H1 (cell line): ENCODE data around the gene ST6GALNAC3. TPM values are rescaled to one million over a fixed set of nuclear protein-coding genes. Genes with fewer than 3 reads are reported as not detected.

Source experiments
- CTCF ChIA-PET: fragments of 300-600 bp; sonication (Branson Sonifier 250); formaldehyde crosslinking; loops from one replicate; lab custom pipeline; 2021; ENCODE audit not compliant: partially characterized antibody; lab: Charles Lee
- POLR2A ChIA-PET: fragments of 300-600 bp; sonication (Branson Sonifier 250); formaldehyde crosslinking; loops from one replicate; lab custom pipeline; 2021; ENCODE audit warnings: inconsistent platforms; ENCODE audit not compliant: partially characterized antibody; lab: Charles Lee
- DNase-seq, 2 experiments: peaks; one replicate each; pipeline versions ENCODE4 v3.0.0 to v3.0.0-alpha.2; 2010 to 2022; ENCODE audit warnings: low spot score in 2 of 2, low read depth in 1 of 2, mixed read lengths in 1 of 2
- FAIRE-seq: peaks from 2 replicates; lab custom pipeline; 2011; peaks lifted over from hg19 to GRCh38; lab: Jason Lieb, UNC
- H2AFZ ChIP-seq: 2 replicates; pipeline ENCODE4 v1.8.1; 2012; ENCODE audit warnings: low read length, inconsistent platforms
- H2AK5ac ChIP-seq: 2 replicates; pipeline ENCODE4 v1.6.1; 2013; ENCODE audit warnings: low read depth, low read length
- H2BK120ac ChIP-seq: replicated peaks from 2 replicates; pipeline ENCODE3; 2013; ENCODE audit warnings: low read depth, low read length, inconsistent platforms
- H2BK12ac ChIP-seq: 2 replicates; pipeline ENCODE4 v1.6.1; 2013; ENCODE audit warnings: low read depth, low read length
- H2BK15ac ChIP-seq: 2 replicates; pipeline ENCODE4 v1.6.1; 2013; ENCODE audit warnings: low read length
- H2BK20ac ChIP-seq: 2 replicates; pipeline ENCODE4 v1.6.1; 2013; ENCODE audit warnings: low read length
- H2BK5ac ChIP-seq: 2 replicates; pipeline ENCODE4 v1.6.1; 2013; ENCODE audit warnings: low read depth, low read length
- H3K14ac ChIP-seq: 2 replicates; pipeline ENCODE4 v1.6.1; 2013; ENCODE audit warnings: inconsistent platforms; ENCODE audit not compliant: insufficient read length
- H3K18ac ChIP-seq: 2 replicates; pipeline ENCODE4 v1.6.1; 2013; ENCODE audit warnings: low read length; ENCODE audit errors: extremely low read depth
- H3K23ac ChIP-seq: 2 replicates; pipeline ENCODE4 v1.6.1; 2013; ENCODE audit warnings: inconsistent platforms; ENCODE audit not compliant: insufficient read length
- H3K23me2 ChIP-seq: 2 replicates; pipeline ENCODE4 v1.6.1; 2013; ENCODE audit warnings: low read depth, low read length
- H3K27ac ChIP-seq: 2 replicates; pipeline ENCODE4 v1.6.1; 2011; ENCODE audit warnings: low read depth, low read length, inconsistent platforms
- H3K27me3 ChIP-seq, 4 experiments: replicated peaks in 1 of 4; 1 replicate in 1 of 4; 2 replicates in 3 of 4; pipeline versions ENCODE4 v1.6.1 to v1.8.1; 2011 to 2013; ENCODE audit warnings: low read length in 3 of 4, mild to moderate bottlenecking in 3 of 4, inconsistent platforms in 2 of 4, mixed read lengths in 2 of 4, moderate library complexity in 1 of 4; ENCODE audit not compliant: control insufficient read depth in 3 of 4, insufficient read depth in 3 of 4; ENCODE audit errors: extremely low read depth in 1 of 4
- H3K36me3 ChIP-seq, 4 experiments: 2 replicates each; pipeline versions ENCODE4 v1.6.1 to v1.8.1; 2011 to 2013; ENCODE audit warnings: mild to moderate bottlenecking in 4 of 4, low read length in 3 of 4, moderate library complexity in 2 of 4, control low read depth in 1 of 4, inconsistent platforms in 1 of 4; ENCODE audit not compliant: insufficient read depth in 4 of 4, control insufficient read depth in 2 of 4
- H3K4ac ChIP-seq: replicated peaks from 2 replicates; pipeline ENCODE3; 2013; ENCODE audit warnings: low read length, low read depth, mixed read lengths, inconsistent platforms; ENCODE audit not compliant: insufficient read length
- H3K4me1 ChIP-seq, 4 experiments: replicated peaks in 1 of 4; 1 replicate in 1 of 4; 2 replicates in 3 of 4; pipeline versions ENCODE4 v1.6.1 to v1.8.1; 2011 to 2013; ENCODE audit warnings: low read length in 3 of 4, inconsistent platforms in 2 of 4, mixed read lengths in 1 of 4; ENCODE audit not compliant: insufficient read depth in 4 of 4, control insufficient read depth in 3 of 4
- H3K4me2 ChIP-seq, 2 experiments: 2 replicates each; pipeline versions ENCODE4 v1.6.1 to v1.8.1; 2011 to 2013; ENCODE audit warnings: low read depth in 2 of 2, low read length in 2 of 2, control low read depth in 1 of 2, inconsistent platforms in 1 of 2, mild to moderate bottlenecking in 1 of 2; ENCODE audit not compliant: insufficient read depth in 1 of 2
- H3K4me3 ChIP-seq, 4 experiments: fragments of 200-600, 300-600 bp in 1 of 4; sonication (generic), shearing (Covaris generic), sonication (Bioruptor Twin) in 1 of 4; 2 replicates each; pipeline versions ENCODE4 v1.5.1 to v1.8.1; 2011 to 2016; ENCODE audit warnings: low read length in 4 of 4, low read depth in 3 of 4, control low read depth in 2 of 4, inconsistent platforms in 2 of 4, mild to moderate bottlenecking in 2 of 4, mixed read lengths in 1 of 4, moderate library complexity in 1 of 4; ENCODE audit not compliant: insufficient read depth in 2 of 4; ENCODE audit errors: extremely low read depth in 1 of 4
- H3K56ac ChIP-seq: replicated peaks from 2 replicates; pipeline ENCODE3; 2013; ENCODE audit warnings: low read depth, mild to moderate bottlenecking, mixed read lengths, low read length, inconsistent platforms; ENCODE audit not compliant: insufficient read length
- H3K79me1 ChIP-seq: 2 replicates; pipeline ENCODE4 v1.6.1; 2013; ENCODE audit warnings: low read depth, low read length, control low read depth
- H3K79me2 ChIP-seq, 2 experiments: 2 replicates each; pipeline versions ENCODE4 v1.6.1 to v1.8.1; 2012 to 2013; ENCODE audit warnings: low read length in 2 of 2, mild to moderate bottlenecking in 2 of 2, inconsistent platforms in 1 of 2; ENCODE audit not compliant: insufficient read depth in 2 of 2, control insufficient read depth in 1 of 2
- H3K9ac ChIP-seq, 4 experiments: replicated peaks in 1 of 4; 1 replicate in 1 of 4; 2 replicates in 3 of 4; pipeline versions ENCODE4 v1.6.1 to v1.8.1; 2011 to 2013; ENCODE audit warnings: low read depth in 3 of 4, low read length in 3 of 4, control low read depth in 2 of 4, mild to moderate bottlenecking in 2 of 4, moderate library complexity in 2 of 4, inconsistent platforms in 1 of 4; ENCODE audit errors: extremely low read depth in 1 of 4
- H3K9me3 ChIP-seq, 2 experiments: 2 replicates each; pipeline versions ENCODE4 v1.6.1 to v1.8.1; 2012 to 2013; ENCODE audit warnings: mild to moderate bottlenecking in 2 of 2, moderate library complexity in 2 of 2, control low read depth in 1 of 2, inconsistent platforms in 1 of 2, low read depth in 1 of 2, low read length in 1 of 2, mixed read lengths in 1 of 2; ENCODE audit not compliant: insufficient read depth in 2 of 2
- H4K20me1 ChIP-seq, 2 experiments: replicated peaks in 1 of 2; 2 replicates each; pipeline versions ENCODE3 to v1.8.1; 2011 to 2013; ENCODE audit warnings: inconsistent platforms in 2 of 2, low read length in 2 of 2, mild to moderate bottlenecking in 1 of 2; ENCODE audit not compliant: insufficient read depth in 2 of 2, control insufficient read depth in 1 of 2
- H4K5ac ChIP-seq: 2 replicates; pipeline ENCODE4 v1.6.1; 2013; ENCODE audit warnings: low read length, low read depth, mixed read lengths, inconsistent platforms; ENCODE audit not compliant: insufficient read length
- H4K8ac ChIP-seq: 2 replicates; pipeline ENCODE4 v1.8.0; 2013; ENCODE audit warnings: mild to moderate bottlenecking, moderate library complexity, low read length, inconsistent platforms; ENCODE audit not compliant: insufficient read depth; ENCODE audit errors: extremely low read depth
- H4K91ac ChIP-seq: replicated peaks from 2 replicates; pipeline ENCODE3; 2013; ENCODE audit warnings: low read length, mixed read lengths, inconsistent platforms; ENCODE audit not compliant: insufficient read length
- CBX5 ChIP-seq: fragments of 300-800, 300-1000 bp; sonication (generic); IDR thresholded peaks from 2 replicates; pipeline ENCODE4 v1.7.1; 2016; ENCODE audit warnings: antibody characterized with exemption, low read length, low read depth
- CBX8 ChIP-seq: fragments of 300-800, 300-1000 bp; sonication (generic); IDR thresholded peaks from 2 replicates; pipeline ENCODE4 v1.7.1; 2016; ENCODE audit warnings: low read depth, low read length, borderline replicate concordance
- CREB1 ChIP-seq: IDR thresholded peaks from 2 replicates; pipeline ENCODE4 v1.6.1; 2012; ENCODE audit warnings: inconsistent platforms
- EGR1 ChIP-seq: IDR thresholded peaks from 2 replicates; pipeline ENCODE4 v1.6.1; 2011; ENCODE audit warnings: low read depth, low read length, borderline replicate concordance
- EP300 ChIP-seq, 2 experiments: IDR thresholded peaks; 1 replicate in 1 of 2; 2 replicates in 1 of 2; pipeline ENCODE4 v1.6.1; 2011 to 2012; ENCODE audit warnings: low read depth in 2 of 2, low read length in 2 of 2, mild to moderate bottlenecking in 2 of 2, borderline replicate concordance in 1 of 2, inconsistent platforms in 1 of 2, moderate library complexity in 1 of 2
- FOSL1 ChIP-seq: IDR thresholded peaks from 2 replicates; pipeline ENCODE4 v1.6.1; 2011; ENCODE audit warnings: mild to moderate bottlenecking, low read depth, low read length, moderate library complexity; ENCODE audit not compliant: insufficient read depth
- JUN ChIP-seq: IDR thresholded peaks from 2 replicates; pipeline ENCODE4 v1.6.1; 2011; ENCODE audit warnings: low read depth, mild to moderate bottlenecking, improper control_type of control experiment, low read length
- NANOG ChIP-seq: IDR thresholded peaks from 2 replicates; pipeline ENCODE4 v1.6.1; 2011; ENCODE audit warnings: low read length, low read depth, mild to moderate bottlenecking, inconsistent platforms; ENCODE audit not compliant: insufficient read depth, poor library complexity, severe bottlenecking
- NRF1 ChIP-seq: IDR thresholded peaks from 2 replicates; pipeline ENCODE4 v1.6.1; 2011; ENCODE audit warnings: mild to moderate bottlenecking, low read depth, low read length, improper control_type of control experiment
- POLR2AphosphoS5 ChIP-seq: IDR thresholded peaks from 2 replicates; pipeline ENCODE4 v1.6.1; 2011; ENCODE audit warnings: low read depth, low read length
- SIN3A ChIP-seq, 2 experiments: IDR thresholded peaks in 1 of 2; conservative IDR thresholded peaks in 1 of 2; 2 replicates each; pipeline ENCODE4 v1.6.1; 2011 to 2012; ENCODE audit warnings: low read length in 2 of 2, improper control_type of control experiment in 1 of 2, low read depth in 1 of 2, mild to moderate bottlenecking in 1 of 2
- TEAD4 ChIP-seq: IDR thresholded peaks from 2 replicates; pipeline ENCODE4 v1.6.1; 2012; ENCODE audit warnings: low read depth, low read length, inconsistent platforms, mixed read lengths
- WGBS, 2 experiments: shearing (Covaris generic) in 1 of 2; methylation state at CpG; one replicate each; pipeline versions ENCODE4 v1.1.6 to v1.1.7; 2013 to 2015; ENCODE audit warnings: low lambda C conversion rate in 2 of 2, mixed read lengths in 2 of 2, inconsistent platforms in 1 of 2, low coverage in 1 of 2, missing lambda C conversion rate in 1 of 2; ENCODE audit not compliant: insufficient replicate concordance in 2 of 2, insufficient coverage in 1 of 2, insufficient read length in 1 of 2; ENCODE audit errors: extremely low coverage in 1 of 2, missing lambda C conversion rate in 1 of 2; 5-methylcytosine and 5-hydroxymethylcytosine counted together
- polyA plus RNA-seq, 7 experiments: library from polyadenylated mRNA; depleted of rRNA in 3 of 7; stranded (reverse) in 5 of 7; unstranded in 2 of 7; fragments of >200 nt in 5 of 7; fragments of 200-250 nt in 2 of 7; gene quantifications; 1 replicate in 5 of 7; 2 replicates in 1 of 7; 4 replicates in 1 of 7; pipeline versions ENCODE4 v1.2.1 to v1.2.3, GENCODE V29; 2011 to 2013; ENCODE audit warnings: missing spikeins in 2 of 7, mixed read lengths in 2 of 7
- total RNA-seq: library from RNA; stranded (reverse); fragmentation: NEBNext Ultra II Directional; extraction: Animal tissue kit (Norgen Biotek cat#: 25700); gene quantifications from 2 replicates; pipeline ENCODE4 v1.2.1, GENCODE V29; 2021
- TF ChIP-seq, protein P1 (sequence below): IDR thresholded peaks from 2 replicates; pipeline ENCODE4 v1.6.1; 2012; ENCODE audit warnings: inconsistent platforms
- TF ChIP-seq, protein P2 (sequence below): IDR thresholded peaks from 2 replicates; pipeline ENCODE4 v1.6.1; 2011; ENCODE audit warnings: low read depth, mild to moderate bottlenecking, low read length; ENCODE audit not compliant: insufficient read depth

ST6GALNAC3 gene
- total and polyA plus RNA-seq, 2 of the 8 experiments (the other 6 are each of a cell fraction or from before 2014, with no cell fraction given) = 4.9 to 19.0 TPM

DNA sequence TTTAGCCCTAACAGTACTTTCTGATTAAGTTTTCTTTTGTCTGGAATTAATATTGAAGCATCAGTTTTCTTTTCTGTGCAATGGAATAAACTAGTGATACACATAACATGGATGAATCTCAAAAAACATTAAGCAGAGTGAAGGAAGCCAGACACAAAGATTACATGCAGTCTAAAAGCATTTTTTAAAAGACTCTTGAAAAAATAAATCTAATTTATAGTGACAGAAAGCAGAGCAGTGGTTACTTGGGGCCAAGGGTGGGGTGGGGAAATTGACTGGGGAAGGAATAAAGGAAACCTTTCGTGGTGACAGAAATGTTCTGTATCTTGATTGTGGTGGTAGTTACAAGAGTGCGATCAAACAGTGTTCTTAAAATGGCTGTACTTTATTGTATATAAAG lies 20.2 kb upstream of the ST6GALNAC3 start:
- no peaks in the 10 kb centered on the region for H3K79me2 ChIP-seq
- H3K4me1 ChIP-seq = peaks cover 7 to 19% (median 8%) of the 10 kb centered on the region in 4 experiments; a peak in 6 of 7 replicates
- H2AFZ ChIP-seq = no peak overlapping the region
- H3K36me3 ChIP-seq = no peaks in the 10 kb centered on the region
- H3K4me3 ChIP-seq = no peak overlapping the region
- DNase-seq = no peak
- no peak overlapping the region for H2BK12ac ChIP-seq
- H3K23ac ChIP-seq = no peak overlapping the region
- H3K4me2 ChIP-seq = no peak overlapping the region
- 88% methylated on average over 2 of the region's 2 CpGs; no CpG with 5 or more reads in 1 of the 2 experiments for WGBS, 2 experiments
- H3K27me3 ChIP-seq = no peaks in the 10 kb centered on the region
- H2BK20ac ChIP-seq = no peak overlapping the region
- H2BK120ac ChIP-seq = no peak overlapping the region
- no peak overlapping the region for H3K56ac ChIP-seq
- FAIRE-seq = no peak
- no peak overlapping the region for H4K8ac ChIP-seq
- ChIA-PET CTCF (no interaction called here), POLR2A (no interaction called here)
- H3K9ac ChIP-seq = no peak overlapping the region
- H3K27ac ChIP-seq = no peak overlapping the region
- no peak overlapping the region for H2BK5ac ChIP-seq
- no peaks in the 10 kb centered on the region for H3K79me1 ChIP-seq
- H4K5ac ChIP-seq = no peak overlapping the region
- H3K23me2 ChIP-seq = no peaks in the 10 kb centered on the region
- no peak overlapping the region for H3K4ac ChIP-seq
- H4K91ac ChIP-seq = no peak overlapping the region
- no peak overlapping the region for H2AK5ac ChIP-seq
- no peaks in the 10 kb centered on the region for H4K20me1 ChIP-seq
- H3K9me3 ChIP-seq = no peaks in the 10 kb centered on the region
- no peak overlapping the region for H3K18ac ChIP-seq
- no peak overlapping the region for H3K14ac ChIP-seq
- H2BK15ac ChIP-seq = no peak overlapping the region
- TF ChIP-seq CBX5 (no peak), NANOG (no peak), JUN (no peak), FOSL1 (no peak), EP300 (IDR thresholded peaks at IDR 0.05; ENCODE audit: borderline replicate concordance in 1 of 2, low read depth in 2 of 2, low read length in 2 of 2) (no peak), SIN3A (conservative IDR thresholded peaks at IDR 0.05 in 1 of 2, IDR thresholded peaks at IDR 0.05 in 1 of 2; ENCODE audit: low read depth in 1 of 2, low read length in 2 of 2) (no peak), TEAD4 (no peak), EGR1 (no peak), CREB1 (no peak), POLR2AphosphoS5 (no peak), CBX8 (no peak), NRF1 (no peak)
- TF ChIP-seq, protein P1, sequence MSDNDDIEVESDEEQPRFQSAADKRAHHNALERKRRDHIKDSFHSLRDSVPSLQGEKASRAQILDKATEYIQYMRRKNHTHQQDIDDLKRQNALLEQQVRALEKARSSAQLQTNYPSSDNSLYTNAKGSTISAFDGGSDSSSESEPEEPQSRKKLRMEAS = no peak
- TF ChIP-seq, protein P2, sequence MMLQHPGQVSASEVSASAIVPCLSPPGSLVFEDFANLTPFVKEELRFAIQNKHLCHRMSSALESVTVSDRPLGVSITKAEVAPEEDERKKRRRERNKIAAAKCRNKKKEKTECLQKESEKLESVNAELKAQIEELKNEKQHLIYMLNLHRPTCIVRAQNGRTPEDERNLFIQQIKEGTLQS = no peak
